SK-N-SH (cell line): ENCODE results near the gene RIOK1. TPM values are rescaled to one million over a fixed set of nuclear protein-coding genes. Genes with fewer than 3 reads are reported as not detected.

Experiments used
- CTCF ChIA-PET: fragments of 300-600, 350-600 bp; formaldehyde crosslinking; extraction: SDS; loops from one replicate; lab custom pipeline; 2021; lab: Yijun Ruan, JAX
- POLR2A ChIA-PET: fragments of 350-600 bp; sonication (Branson Sonifier 250); formaldehyde crosslinking; extraction: SDS; loops from one replicate; lab custom pipeline; 2020; ENCODE audit warnings: antibody characterized with exemption, inconsistent platforms; lab: Yijun Ruan, JAX
- DNase-seq: peaks from one replicate; pipeline ENCODE4 v3.0.0; 2012
- H2AFZ ChIP-seq: fragments of 200-600 bp; sonication (generic); 2 replicates; pipeline ENCODE4 v1.8.1; 2016; ENCODE audit warnings: antibody characterized with exemption, mild to moderate bottlenecking, low read depth
- H3F3A ChIP-seq: fragments of 200-600 bp; sonication (generic); replicated peaks from 2 replicates; pipeline ENCODE3; 2016; ENCODE audit warnings: antibody characterized with exemption, mild to moderate bottlenecking; ENCODE audit not compliant: insufficient read depth
- H3K27ac ChIP-seq, 2 experiments: fragments of 200-500 bp in 1 of 2; fragments of 200-600 bp in 1 of 2; sonication (Bioruptor generic) in 1 of 2; sonication (generic), shearing (Covaris generic) in 1 of 2; 2 replicates each; pipeline versions ENCODE4 v1.5.1 to v1.6.1; 2014 to 2016; ENCODE audit warnings: low read depth in 2 of 2, inconsistent platforms in 1 of 2, low read length in 1 of 2, mild to moderate bottlenecking in 1 of 2, mixed read lengths in 1 of 2
- H3K27me3 ChIP-seq: fragments of 200-600 bp; sonication (generic), shearing (Covaris generic); 2 replicates; pipeline ENCODE4 v1.6.1; 2016; ENCODE audit warnings: mixed run types; ENCODE audit not compliant: insufficient read depth
- H3K36me3 ChIP-seq, 2 experiments: fragments of 200-500 bp in 1 of 2; fragments of 200-600 bp in 1 of 2; sonication (Bioruptor generic) in 1 of 2; sonication (generic) in 1 of 2; replicated peaks in 1 of 2; 2 replicates each; pipeline versions ENCODE3 to v1.5.1; 2014 to 2016; ENCODE audit warnings: low read length in 1 of 2, mild to moderate bottlenecking in 1 of 2; ENCODE audit not compliant: insufficient read depth in 2 of 2, control insufficient read depth in 1 of 2
- H3K4me1 ChIP-seq, 2 experiments: fragments of 200-500 bp in 1 of 2; fragments of 200-600 bp in 1 of 2; sonication (Bioruptor generic) in 1 of 2; sonication (generic), shearing (Covaris generic) in 1 of 2; 2 replicates each; pipeline versions ENCODE4 v1.5.1 to v1.6.1; 2014 to 2016; ENCODE audit warnings: low read depth in 1 of 2, low read length in 1 of 2, mixed run types in 1 of 2; ENCODE audit not compliant: insufficient read depth in 2 of 2, control insufficient read depth in 1 of 2
- H3K4me2 ChIP-seq: fragments of 200-600 bp; sonication (generic), shearing (Covaris generic); 2 replicates; pipeline ENCODE4 v1.6.1; 2017; ENCODE audit warnings: mixed run types
- H3K4me3 ChIP-seq, 2 experiments: fragments of 200-500 bp in 1 of 2; fragments of 200-600 bp in 1 of 2; sonication (Bioruptor generic) in 1 of 2; sonication (generic), shearing (Covaris generic) in 1 of 2; 2 replicates each; pipeline versions ENCODE4 v1.5.1 to v1.8.1; 2014 to 2016; ENCODE audit warnings: low read depth in 2 of 2, inconsistent platforms in 1 of 2, low read length in 1 of 2, mild to moderate bottlenecking in 1 of 2, mixed read lengths in 1 of 2, moderate library complexity in 1 of 2
- H3K79me2 ChIP-seq: fragments of 200-600 bp; sonication (generic); 2 replicates; pipeline ENCODE4 v1.8.1; 2017; ENCODE audit warnings: mild to moderate bottlenecking; ENCODE audit not compliant: insufficient read depth
- H3K9ac ChIP-seq: fragments of 200-600 bp; sonication (generic); 2 replicates; pipeline ENCODE4 v1.6.1; 2017; ENCODE audit warnings: mixed run types
- H3K9me2 ChIP-seq: fragments of 200-600 bp; sonication (generic); 2 replicates; pipeline ENCODE4 v1.6.1; 2017; ENCODE audit warnings: mixed run types
- H3K9me3 ChIP-seq: fragments of 200-600 bp; sonication (generic); 2 replicates; pipeline ENCODE4 v1.6.1; 2017; ENCODE audit warnings: mixed run types, mild to moderate bottlenecking, moderate library complexity
- H4K20me1 ChIP-seq: fragments of 200-600 bp; sonication (generic); 2 replicates; pipeline ENCODE4 v1.6.1; 2017; ENCODE audit warnings: mild to moderate bottlenecking, mixed run types; ENCODE audit not compliant: insufficient read depth
- FOXJ3 ChIP-seq: sonication (generic); formaldehyde crosslinking; IDR thresholded peaks from 2 replicates; pipeline ENCODE4 v1.5.1; 2020; ENCODE audit warnings: mild to moderate bottlenecking, missing genetic modification reagents
- GABPA ChIP-seq: IDR thresholded peaks from 2 replicates; pipeline ENCODE4 v1.4.0; 2012; ENCODE audit warnings: low read depth, mild to moderate bottlenecking
- JUND ChIP-seq: IDR thresholded peaks from 2 replicates; pipeline ENCODE4 v1.4.0; 2012
- MEF2A ChIP-seq: IDR thresholded peaks from 2 replicates; pipeline ENCODE4 v1.4.0; 2012; ENCODE audit warnings: low read depth, borderline replicate concordance
- MXI1 ChIP-seq: IDR thresholded peaks from 2 replicates; pipeline ENCODE4 v1.6.1; 2012; ENCODE audit warnings: mild to moderate bottlenecking, low read depth, low read length, improper control_type of control experiment
- NFIC ChIP-seq: IDR thresholded peaks from 2 replicates; pipeline ENCODE4 v1.4.0; 2012; ENCODE audit warnings: borderline replicate concordance
- NRF1 ChIP-seq: IDR thresholded peaks from 2 replicates; pipeline ENCODE4 v1.6.1; 2012; ENCODE audit warnings: low read depth, mild to moderate bottlenecking, low read length
- POLR2AphosphoS5 ChIP-seq: IDR thresholded peaks from 2 replicates; pipeline ENCODE4 v1.6.1; 2012; ENCODE audit warnings: low read depth, low read length
- REST ChIP-seq: IDR thresholded peaks from 2 replicates; pipeline ENCODE4 v1.6.1; 2012; ENCODE audit warnings: mild to moderate bottlenecking, low read depth, low read length, moderate library complexity
- SMC3 ChIP-seq: IDR thresholded peaks from 2 replicates; pipeline ENCODE4 v1.6.1; 2012; ENCODE audit warnings: low read depth, low read length, improper control_type of control experiment
- YY1 ChIP-seq: IDR thresholded peaks from 2 replicates; pipeline ENCODE4 v1.4.0; 2012; ENCODE audit warnings: low read depth, mild to moderate bottlenecking
- WGBS: methylation state at CpG from one replicate; pipeline ENCODE4 v1.1.6; 2017; ENCODE audit warnings: low lambda C conversion rate; 5-methylcytosine and 5-hydroxymethylcytosine counted together
- polyA plus RNA-seq, 3 experiments: library from polyadenylated mRNA; depleted of rRNA; stranded (reverse); fragments of >200 nt; gene quantifications; 2 replicates each; pipeline ENCODE4 v1.2.3, GENCODE V29; 2012
- TF ChIP-seq, protein P1 (sequence below): IDR thresholded peaks from 2 replicates; pipeline ENCODE4 v1.4.0; 2012; ENCODE audit warnings: low read depth, borderline replicate concordance
- TF ChIP-seq, protein P2 (sequence below): fragments of 200-600 bp; sonication (generic); IDR thresholded peaks from 2 replicates; pipeline ENCODE4 v1.6.1; 2017; ENCODE audit warnings: antibody characterized with exemption, mild to moderate bottlenecking, moderate library complexity
- TF ChIP-seq, protein P3 (sequence below): fragments of 150-350 bp; IDR thresholded peaks from 2 replicates; pipeline ENCODE4 v1.6.1; 2016; ENCODE audit warnings: mild to moderate bottlenecking, low read depth, low read length

The RIOK1 gene
- polyA plus RNA-seq, 1 of the 3 experiments (the other 2 are of a cell fraction), result 18.7 TPM

GRCh38 chr6:7445885-7446461, 56.4 kb downstream of the RIOK1 start (continued):
- TF ChIP-seq, protein P1, sequence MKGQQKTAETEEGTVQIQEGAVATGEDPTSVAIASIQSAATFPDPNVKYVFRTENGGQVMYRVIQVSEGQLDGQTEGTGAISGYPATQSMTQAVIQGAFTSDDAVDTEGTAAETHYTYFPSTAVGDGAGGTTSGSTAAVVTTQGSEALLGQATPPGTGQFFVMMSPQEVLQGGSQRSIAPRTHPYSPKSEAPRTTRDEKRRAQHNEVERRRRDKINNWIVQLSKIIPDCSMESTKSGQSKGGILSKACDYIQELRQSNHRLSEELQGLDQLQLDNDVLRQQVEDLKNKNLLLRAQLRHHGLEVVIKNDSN, result no peak
- TF ChIP-seq NFIC, result no peak
- no peak for TF ChIP-seq FOXJ3
- no peak for TF ChIP-seq MXI1
- no peak for TF ChIP-seq SMC3
- TF ChIP-seq, protein P2, sequence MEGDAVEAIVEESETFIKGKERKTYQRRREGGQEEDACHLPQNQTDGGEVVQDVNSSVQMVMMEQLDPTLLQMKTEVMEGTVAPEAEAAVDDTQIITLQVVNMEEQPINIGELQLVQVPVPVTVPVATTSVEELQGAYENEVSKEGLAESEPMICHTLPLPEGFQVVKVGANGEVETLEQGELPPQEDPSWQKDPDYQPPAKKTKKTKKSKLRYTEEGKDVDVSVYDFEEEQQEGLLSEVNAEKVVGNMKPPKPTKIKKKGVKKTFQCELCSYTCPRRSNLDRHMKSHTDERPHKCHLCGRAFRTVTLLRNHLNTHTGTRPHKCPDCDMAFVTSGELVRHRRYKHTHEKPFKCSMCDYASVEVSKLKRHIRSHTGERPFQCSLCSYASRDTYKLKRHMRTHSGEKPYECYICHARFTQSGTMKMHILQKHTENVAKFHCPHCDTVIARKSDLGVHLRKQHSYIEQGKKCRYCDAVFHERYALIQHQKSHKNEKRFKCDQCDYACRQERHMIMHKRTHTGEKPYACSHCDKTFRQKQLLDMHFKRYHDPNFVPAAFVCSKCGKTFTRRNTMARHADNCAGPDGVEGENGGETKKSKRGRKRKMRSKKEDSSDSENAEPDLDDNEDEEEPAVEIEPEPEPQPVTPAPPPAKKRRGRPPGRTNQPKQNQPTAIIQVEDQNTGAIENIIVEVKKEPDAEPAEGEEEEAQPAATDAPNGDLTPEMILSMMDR, result no peak

DNA sequence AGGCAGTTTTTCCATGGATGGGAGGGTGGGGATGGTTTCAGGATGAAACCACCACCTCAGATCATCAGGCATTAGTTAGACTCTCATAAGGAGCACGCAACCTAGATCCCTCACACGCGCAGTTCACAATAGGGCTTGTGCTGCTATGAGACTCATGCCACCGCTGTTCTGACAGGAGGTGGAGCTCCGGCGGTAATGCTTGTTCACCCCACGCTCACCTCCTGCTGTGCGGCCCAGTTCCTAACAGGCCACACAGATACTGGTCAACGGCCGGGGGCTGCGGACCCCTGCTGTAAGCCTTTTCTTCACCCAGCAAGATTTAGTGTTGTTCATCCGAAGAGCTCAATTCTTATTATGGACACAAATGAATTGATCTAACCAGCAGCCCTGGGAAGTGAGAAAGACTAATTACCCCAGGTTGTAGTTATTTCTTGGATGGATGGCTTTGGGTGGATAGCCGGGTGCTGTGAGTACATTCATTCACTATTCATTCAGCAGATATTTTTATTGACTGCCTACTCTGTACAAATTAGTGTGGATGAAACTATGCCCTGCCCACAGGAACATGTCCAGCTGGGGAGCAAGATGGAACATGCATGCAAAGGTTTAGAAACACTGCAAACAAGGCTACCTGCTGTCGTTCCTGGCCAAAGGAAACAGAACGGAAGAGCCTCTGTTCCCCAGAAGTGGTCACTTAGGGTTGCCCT, 57.2 kb downstream of the RIOK1 start:
- Histone ChIP-seq H3K9ac (no peak overlapping the region), H3K4me3 (no peak overlapping the region), H2AFZ (no peak overlapping the region), H3K9me2 (no peaks in the 10 kb centered on the region), H3K27me3 (no peaks in the 10 kb centered on the region; the same call in 1 of the 2 replicates), H3K9me3 (no peaks in the 10 kb centered on the region), H3K79me2 (no peaks in the 10 kb centered on the region), H3K4me2 (no peak overlapping the region), H3K27ac (no peak overlapping the region), H3K36me3 (no peaks in the 10 kb centered on the region), H3K4me1 (no peaks in the 10 kb centered on the region), H3F3A (no peaks in the 10 kb centered on the region), H4K20me1 (no peaks in the 10 kb centered on the region)
- ChIA-PET CTCF (interaction anchor here (1.3 kb wide), 1 partner anchor 11 kb away, joined by 3 read pairs; no protein-coding TSS in a partner anchor), POLR2A (no interaction called here)
- no peak for DNase-seq
- 81% methylated on average over 15 of the region's 15 CpGs for WGBS
- TF ChIP-seq, protein P2, result no peak
- TF ChIP-seq YY1 (no peak), MEF2A (no peak), NRF1 (no peak), REST (no peak), POLR2AphosphoS5 (no peak), SMC3 (no peak), JUND (no peak), NFIC (no peak), GABPA (no peak)
- TF ChIP-seq, protein P3, sequence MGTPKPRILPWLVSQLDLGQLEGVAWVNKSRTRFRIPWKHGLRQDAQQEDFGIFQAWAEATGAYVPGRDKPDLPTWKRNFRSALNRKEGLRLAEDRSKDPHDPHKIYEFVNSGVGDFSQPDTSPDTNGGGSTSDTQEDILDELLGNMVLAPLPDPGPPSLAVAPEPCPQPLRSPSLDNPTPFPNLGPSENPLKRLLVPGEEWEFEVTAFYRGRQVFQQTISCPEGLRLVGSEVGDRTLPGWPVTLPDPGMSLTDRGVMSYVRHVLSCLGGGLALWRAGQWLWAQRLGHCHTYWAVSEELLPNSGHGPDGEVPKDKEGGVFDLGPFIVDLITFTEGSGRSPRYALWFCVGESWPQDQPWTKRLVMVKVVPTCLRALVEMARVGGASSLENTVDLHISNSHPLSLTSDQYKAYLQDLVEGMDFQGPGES, result no peak
